Astrocyte (in vitro differentiated cells and primary cell): ENCODE measurements around the gene SSBP2. TPM values are rescaled to one million over a fixed set of nuclear protein-coding genes. Genes with fewer than 3 reads are reported as not detected.

Experiments used
- DNase-seq: peaks from one replicate; pipeline ENCODE4 v3.0.0-alpha.2; 2010; ENCODE audit warnings: low read depth
- FAIRE-seq: peaks from 2 replicates; lab custom pipeline; 2011; peaks lifted over from hg19 to GRCh38; lab: Jason Lieb, UNC
- H2AFZ ChIP-seq: 2 replicates; pipeline ENCODE4 v1.6.0; 2012; ENCODE audit warnings: low read depth, low read length, inconsistent platforms
- H3K27ac ChIP-seq: 2 replicates; pipeline ENCODE4 v1.5.1; 2011; ENCODE audit warnings: low read depth, low read length, inconsistent platforms
- H3K27me3 ChIP-seq: 2 replicates; pipeline ENCODE4 v1.6.0; 2011; ENCODE audit warnings: low read length, inconsistent platforms; ENCODE audit not compliant: insufficient read depth
- H3K36me3 ChIP-seq: 2 replicates; pipeline ENCODE4 v1.5.1; 2011; ENCODE audit warnings: low read length, inconsistent platforms; ENCODE audit not compliant: insufficient read depth
- H3K4me1 ChIP-seq: 2 replicates; pipeline ENCODE4 v1.5.1; 2011; ENCODE audit warnings: low read length, inconsistent platforms; ENCODE audit not compliant: insufficient read depth
- H3K4me2 ChIP-seq: 2 replicates; pipeline ENCODE4 v1.6.0; 2012; ENCODE audit warnings: low read length, inconsistent platforms
- H3K4me3 ChIP-seq: 2 replicates; pipeline ENCODE4 v1.5.1; 2011; ENCODE audit warnings: low read depth, mild to moderate bottlenecking, low read length, inconsistent platforms; ENCODE audit not compliant: insufficient read depth
- H3K79me2 ChIP-seq: 2 replicates; pipeline ENCODE4 v1.6.0; 2012; ENCODE audit warnings: mild to moderate bottlenecking, low read length, inconsistent platforms; ENCODE audit not compliant: insufficient read depth
- H3K9ac ChIP-seq: 2 replicates; pipeline ENCODE4 v1.6.0; 2012; ENCODE audit warnings: mild to moderate bottlenecking, low read length, inconsistent platforms
- H3K9me3 ChIP-seq: 2 replicates; pipeline ENCODE4 v1.5.1; 2012; ENCODE audit warnings: low read depth, mild to moderate bottlenecking, low read length, inconsistent platforms; ENCODE audit not compliant: insufficient read depth
- H4K20me1 ChIP-seq: 2 replicates; pipeline ENCODE4 v1.6.0; 2012; ENCODE audit warnings: low read length, inconsistent platforms; ENCODE audit not compliant: insufficient read depth
- H3K27ac Mint-ChIP-seq: one replicate; pipeline ENCODE4 v1.8.0; 2021; ENCODE audit warnings: mild to moderate bottlenecking, mixed read lengths; ENCODE audit not compliant: unreplicated experiment
- H3K27me3 Mint-ChIP-seq: one replicate; pipeline ENCODE4 v1.8.0; 2021; ENCODE audit warnings: low read depth, mixed read lengths; ENCODE audit not compliant: unreplicated experiment
- H3K36me3 Mint-ChIP-seq: one replicate; pipeline ENCODE4 v1.8.0; 2021; ENCODE audit warnings: low read depth, mixed read lengths; ENCODE audit not compliant: unreplicated experiment
- H3K4me1 Mint-ChIP-seq: one replicate; pipeline ENCODE4 v1.8.0; 2021; ENCODE audit warnings: low read depth, mixed read lengths; ENCODE audit not compliant: unreplicated experiment
- H3K4me3 Mint-ChIP-seq: one replicate; pipeline ENCODE4 v1.8.0; 2021; ENCODE audit warnings: mild to moderate bottlenecking, moderate library complexity, mixed read lengths; ENCODE audit not compliant: unreplicated experiment
- H3K9me3 Mint-ChIP-seq: one replicate; pipeline ENCODE4 v1.8.0; 2021; ENCODE audit warnings: mild to moderate bottlenecking, mixed read lengths; ENCODE audit not compliant: unreplicated experiment
- CTCF ChIP-seq: IDR thresholded peaks from 2 replicates; pipeline ENCODE4 v1.5.1; 2011; ENCODE audit warnings: low read depth, mild to moderate bottlenecking, inconsistent platforms, low read length, moderate library complexity; ENCODE audit not compliant: insufficient read depth
- EZH2 ChIP-seq: IDR thresholded peaks from 2 replicates; pipeline ENCODE4 v1.6.1; 2012; ENCODE audit warnings: mild to moderate bottlenecking, low read length, inconsistent platforms; ENCODE audit not compliant: insufficient read depth
- total RNA-seq: library from RNA; stranded (reverse); gene quantifications from 2 replicates; pipeline ENCODE4 v1.2.1, GENCODE V29; 2021

The SSBP2 gene
- total RNA-seq, 1 donor from 2014 or later, result 59.8 TPM

- Histone ChIP-seq H3K9me3 (no peaks in the 10 kb centered on the region), H3K4me3 (no peak overlapping the region), H3K4me1 (no peaks in the 10 kb centered on the region), H3K27me3 (no peaks in the 10 kb centered on the region), H3K9ac (no peak overlapping the region), H3K79me2 (no peaks in the 10 kb centered on the region), H3K4me2 (no peak overlapping the region), H3K27ac (no peak overlapping the region), H4K20me1 (no peaks in the 10 kb centered on the region), H2AFZ (no peak overlapping the region), H3K36me3 (no peaks in the 10 kb centered on the region)
- H3K27ac Mint-ChIP-seq, result no peak overlapping the region
- peaks cover 6% of the 10 kb centered on the region for H3K27me3 Mint-ChIP-seq
- DNase-seq (no peak), FAIRE-seq (no peak)
- TF ChIP-seq CTCF (no peak), EZH2 (no peak)
- H3K4me1 Mint-ChIP-seq, result peaks cover 2% of the 10 kb centered on the region
- no peak overlapping the region for H3K4me3 Mint-ChIP-seq
- peaks cover 3% of the 10 kb centered on the region for H3K36me3 Mint-ChIP-seq
- H3K9me3 Mint-ChIP-seq, result no peaks in the 10 kb centered on the region
These were observed 379.5 kb downstream of the SSBP2 start for GRCh38 chr5:81371354-81371876.

- no peak overlapping the region for H3K4me2 ChIP-seq
- H3K36me3 ChIP-seq, result no peaks in the 10 kb centered on the region
- no peak overlapping the region for H3K27ac ChIP-seq
- no peak for TF ChIP-seq CTCF
- no peak for TF ChIP-seq EZH2
- H3K9me3 ChIP-seq, result no peaks in the 10 kb centered on the region
- H3K4me3 ChIP-seq, result no peak overlapping the region
- Mint-ChIP-seq H3K27ac (no peak overlapping the region), H3K27me3 (peaks cover 6% of the 10 kb centered on the region), H3K4me1 (peaks cover 2% of the 10 kb centered on the region), H3K36me3 (peaks cover 3% of the 10 kb centered on the region), H3K9me3 (peaks cover 2% of the 10 kb centered on the region), H3K4me3 (no peak overlapping the region)
- H3K27me3 ChIP-seq, result no peaks in the 10 kb centered on the region
- no peak overlapping the region for H2AFZ ChIP-seq
- no peak for DNase-seq
- FAIRE-seq, result no peak
- no peaks in the 10 kb centered on the region for H4K20me1 ChIP-seq
- no peaks in the 10 kb centered on the region for H3K4me1 ChIP-seq
- H3K9ac ChIP-seq, result no peak overlapping the region
- H3K79me2 ChIP-seq, result no peaks in the 10 kb centered on the region
These were observed 380.0 kb downstream of the SSBP2 start for GRCh38 chr5:81370912-81371311.

- no peaks in the 10 kb centered on the region for H3K9me3 ChIP-seq
- FAIRE-seq, result no peak
- TF ChIP-seq CTCF, result no peak
- TF ChIP-seq EZH2, result no peak
- H3K79me2 ChIP-seq, result no peaks in the 10 kb centered on the region
- no peak overlapping the region for H2AFZ ChIP-seq
- H3K4me3 ChIP-seq, result no peak overlapping the region
- Mint-ChIP-seq H3K27ac (no peak overlapping the region), H3K4me3 (no peak overlapping the region), H3K9me3 (peaks cover 2% of the 10 kb centered on the region), H3K27me3 (no peaks in the 10 kb centered on the region), H3K4me1 (no peaks in the 10 kb centered on the region), H3K36me3 (no peaks in the 10 kb centered on the region)
- H3K36me3 ChIP-seq, result no peaks in the 10 kb centered on the region
- H3K27ac ChIP-seq, result no peak overlapping the region
- H3K4me2 ChIP-seq, result no peak overlapping the region
- no peaks in the 10 kb centered on the region for H3K4me1 ChIP-seq
- no peak for DNase-seq
- H3K27me3 ChIP-seq, result no peaks in the 10 kb centered on the region
- no peak overlapping the region for H3K9ac ChIP-seq
- no peaks in the 10 kb centered on the region for H4K20me1 ChIP-seq
These were observed 385.4 kb downstream of the SSBP2 start for GRCh38 chr5:81365541-81365940.
